PC-3 (cell line): Measurements from ENCODE around the gene ZNF2. TPM values are rescaled to one million over a fixed set of nuclear protein-coding genes. Genes with fewer than 3 reads are reported as not detected.

Experiments
- ATAC-seq: fragments of 200-7000 bp; cut with Tn5 transposase; 2 replicates; pipeline ENCODE4 v1.9.1; 2020; ENCODE audit warnings: mild to moderate bottlenecking, moderate library complexity
- BruUV-seq: library from RNA; stranded (reverse); fragments of 400-500 nt; replicated peaks from 2 replicates; lab custom pipeline; 2021; lab: Mats Ljungman, UMichigan
- CTCF ChIA-PET: fragments of 300-600 bp; sonication (Branson Sonifier 250); formaldehyde crosslinking; loops from one replicate; lab custom pipeline; 2022; ENCODE audit warnings: antibody characterized with exemption; lab: Charles Lee
- POLR2A ChIA-PET: fragments of 300-600 bp; sonication (Branson Sonifier 250); formaldehyde crosslinking; loops from one replicate; lab custom pipeline; 2022; ENCODE audit warnings: antibody characterized with exemption; ENCODE audit not compliant: unreplicated experiment; lab: Charles Lee
- DNase-seq: peaks from one replicate; pipeline ENCODE4 v3.0.0-alpha.2; 2015
- H2AFZ ChIP-seq: fragments of 300-600 bp; sonication (generic); 2 replicates; pipeline ENCODE4 v1.6.0; 2016; ENCODE audit warnings: antibody characterized with exemption, low read length
- H3F3A ChIP-seq: fragments of 300-600 bp; sonication (generic); one replicate; pipeline ENCODE4 v1.6.0; 2017; ENCODE audit warnings: antibody characterized with exemption, low read length, control low read depth, mild to moderate bottlenecking; ENCODE audit not compliant: unreplicated experiment
- H3K27ac ChIP-seq: fragments of 300-600 bp; sonication (generic); 2 replicates; pipeline ENCODE4 v1.5.1; 2016; ENCODE audit warnings: mild to moderate bottlenecking, low read length
- H3K27me3 ChIP-seq: fragments of 300-600 bp; sonication (generic); 2 replicates; pipeline ENCODE4 v1.6.1; 2016; ENCODE audit warnings: low read length, mixed read lengths
- H3K36me3 ChIP-seq: fragments of 300-600 bp; sonication (generic); 2 replicates; pipeline ENCODE4 v1.6.1; 2016; ENCODE audit warnings: low read depth, mixed run types, low read length, mixed read lengths
- H3K4me1 ChIP-seq: fragments of 300-600 bp; sonication (generic); 2 replicates; pipeline ENCODE4 v1.5.1; 2016; ENCODE audit warnings: low read length; ENCODE audit not compliant: insufficient read depth
- H3K4me2 ChIP-seq: fragments of 300-600 bp; sonication (generic); 2 replicates; pipeline ENCODE4 v1.6.0; 2016; ENCODE audit warnings: low read length
- H3K4me3 ChIP-seq: fragments of 300-600 bp; sonication (generic); 2 replicates; pipeline ENCODE4 v1.5.1; 2016; ENCODE audit warnings: mild to moderate bottlenecking, low read length, mixed read lengths
- H3K79me2 ChIP-seq: fragments of 300-600 bp; sonication (generic); 2 replicates; pipeline ENCODE4 v1.6.1; 2017; ENCODE audit warnings: low read length, mixed read lengths
- H3K9ac ChIP-seq: fragments of 300-600 bp; sonication (generic); 2 replicates; pipeline ENCODE4 v1.6.0; 2016; ENCODE audit warnings: mild to moderate bottlenecking, low read length
- H3K9me2 ChIP-seq: fragments of 300-600 bp; sonication (generic); replicated peaks from 2 replicates; pipeline ENCODE4 v1.6.1; 2016; ENCODE audit warnings: mixed run types, low read length, mixed read lengths
- H3K9me3 ChIP-seq: fragments of 300-600 bp; sonication (generic); 2 replicates; pipeline ENCODE4 v1.6.1; 2016; ENCODE audit warnings: low read length, mixed read lengths
- H4K20me1 ChIP-seq: fragments of 300-600 bp; sonication (generic); 2 replicates; pipeline ENCODE4 v1.6.1; 2016; ENCODE audit warnings: low read length, mixed read lengths
- EZH2 ChIP-seq: fragments of 300-600 bp; sonication (generic); IDR thresholded peaks from one replicate; pipeline ENCODE4 v1.6.1; 2017; ENCODE audit warnings: antibody characterized with exemption, mild to moderate bottlenecking, low read length; ENCODE audit not compliant: unreplicated experiment
- EZH2phosphoT487 ChIP-seq: fragments of 300-600 bp; sonication (generic); IDR thresholded peaks from 2 replicates; pipeline ENCODE4 v1.6.1; 2018; ENCODE audit warnings: mild to moderate bottlenecking, antibody characterized with exemption, low read length, borderline replicate concordance
- intact Hi-C: fragments of 100-400 bp; cut with micrococcal nuclease; formaldehyde crosslinking; loops from 2 replicates; pipeline ENCODE4 v1.9.0; 2023
- total RNA-seq: library from RNA; depleted of rRNA; stranded (reverse); fragments of >200 nt; gene quantifications from 2 replicates; pipeline ENCODE4 v1.2.3, GENCODE V29; 2014
- TF ChIP-seq, protein P1 (sequence below): fragments of 300-600 bp; sonication (generic); conservative IDR thresholded peaks from 2 replicates; pipeline ENCODE4 v1.5.1; 2017; ENCODE audit warnings: antibody characterized with exemption, low read depth, mild to moderate bottlenecking, low read length

The ZNF2 gene
- total RNA-seq, 1 experiment from 2014 or later, result 3.1 TPM

DNA sequence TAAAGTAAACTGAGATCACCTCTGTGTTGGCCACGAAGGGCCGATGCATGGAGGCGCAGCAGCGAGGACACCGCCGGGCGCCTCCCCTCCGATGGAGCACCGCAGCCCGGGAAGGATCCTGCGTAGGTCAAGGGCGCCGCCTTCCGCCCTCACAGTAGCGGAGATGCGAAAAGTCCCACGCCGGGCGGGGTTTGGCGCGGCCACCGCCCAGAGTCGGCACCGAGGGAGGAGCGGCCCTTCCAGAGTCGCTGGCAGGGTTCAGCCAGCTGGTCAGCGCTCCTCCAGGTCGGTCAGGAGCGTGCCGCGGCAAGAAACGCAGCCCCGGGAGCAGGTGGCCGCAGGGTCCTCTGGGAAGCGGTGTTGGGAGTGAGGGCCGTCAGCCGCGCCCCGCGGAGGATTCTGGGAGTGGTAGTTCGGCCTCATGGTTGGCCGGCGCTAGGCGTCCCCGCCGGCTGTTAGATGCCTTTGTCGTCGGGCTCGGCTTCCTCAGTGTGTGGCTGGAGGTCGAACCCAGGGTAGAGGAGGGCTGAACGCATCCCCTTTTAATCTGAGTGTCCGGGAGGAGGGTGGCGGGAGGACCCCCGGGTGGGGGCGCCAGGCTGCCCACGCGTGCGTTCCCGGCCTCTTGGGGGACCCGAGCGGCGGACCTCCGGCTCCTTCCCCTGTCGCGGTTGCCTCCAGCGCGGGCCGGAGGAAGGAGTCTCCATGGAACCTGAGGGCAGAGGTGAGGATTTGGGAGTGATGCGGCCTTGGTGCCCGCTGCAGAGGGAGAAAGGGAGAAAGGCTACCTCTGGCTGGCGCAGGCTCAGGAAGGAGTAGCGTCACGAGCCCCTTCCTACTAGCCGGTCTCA lies 41.7 kb downstream of the ZNF2 start, which contains the start of gene ZNF892:
Gene ZNF892 (plus strand): TSS at position 411 of the 851 bp plus-strand sequence. CDS start 295 bp downstream, at position 706.
- Histone ChIP-seq H3K27me3 (no peaks in the 10 kb centered on the region), H2AFZ (no peak within 1 kb of the TSS), H3K4me2 (no peak within 1 kb of the TSS), H3F3A (no peaks in the 10 kb centered on the region), H3K9me2 (no peaks in the 10 kb centered on the region), H3K79me2 (no peaks in the 10 kb centered on the region), H3K27ac (no peak within 1 kb of the TSS), H3K9me3 (peaks cover 34% of the 10 kb centered on the region), H3K9ac (no peak within 1 kb of the TSS), H3K4me3 (no peak within 1 kb of the TSS), H3K4me1 (no peaks in the 10 kb centered on the region), H3K36me3 (no peaks in the 10 kb centered on the region; the same call in 1 of the 2 replicates), H4K20me1 (no peaks in the 10 kb centered on the region)
- ChIA-PET CTCF (no interaction called here), POLR2A (no interaction called here)
- no peak for DNase-seq
- BruUV-seq, result no TSS peak
- TF ChIP-seq, protein P1, sequence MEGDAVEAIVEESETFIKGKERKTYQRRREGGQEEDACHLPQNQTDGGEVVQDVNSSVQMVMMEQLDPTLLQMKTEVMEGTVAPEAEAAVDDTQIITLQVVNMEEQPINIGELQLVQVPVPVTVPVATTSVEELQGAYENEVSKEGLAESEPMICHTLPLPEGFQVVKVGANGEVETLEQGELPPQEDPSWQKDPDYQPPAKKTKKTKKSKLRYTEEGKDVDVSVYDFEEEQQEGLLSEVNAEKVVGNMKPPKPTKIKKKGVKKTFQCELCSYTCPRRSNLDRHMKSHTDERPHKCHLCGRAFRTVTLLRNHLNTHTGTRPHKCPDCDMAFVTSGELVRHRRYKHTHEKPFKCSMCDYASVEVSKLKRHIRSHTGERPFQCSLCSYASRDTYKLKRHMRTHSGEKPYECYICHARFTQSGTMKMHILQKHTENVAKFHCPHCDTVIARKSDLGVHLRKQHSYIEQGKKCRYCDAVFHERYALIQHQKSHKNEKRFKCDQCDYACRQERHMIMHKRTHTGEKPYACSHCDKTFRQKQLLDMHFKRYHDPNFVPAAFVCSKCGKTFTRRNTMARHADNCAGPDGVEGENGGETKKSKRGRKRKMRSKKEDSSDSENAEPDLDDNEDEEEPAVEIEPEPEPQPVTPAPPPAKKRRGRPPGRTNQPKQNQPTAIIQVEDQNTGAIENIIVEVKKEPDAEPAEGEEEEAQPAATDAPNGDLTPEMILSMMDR, result no peak
- TF ChIP-seq EZH2, result no peak
- TF ChIP-seq EZH2phosphoT487, result no peak
- no peak for ATAC-seq
- intact Hi-C loops, result no loop called here

GRCh38 chr2:95208106-95208505 lies 42.5 kb downstream of the ZNF2 start:
- intact Hi-C loops, result no loop called here
- Histone ChIP-seq H3K27me3 (no peaks in the 10 kb centered on the region), H3K4me2 (no peak overlapping the region), H3K79me2 (no peaks in the 10 kb centered on the region), H3K36me3 (no peaks in the 10 kb centered on the region; the same call in 1 of the 2 replicates), H2AFZ (no peak overlapping the region), H3K9me2 (no peaks in the 10 kb centered on the region), H3F3A (no peaks in the 10 kb centered on the region), H3K4me3 (no peak overlapping the region), H3K9me3 (peaks cover 42% of the 10 kb centered on the region), H4K20me1 (no peaks in the 10 kb centered on the region), H3K27ac (no peak overlapping the region), H3K4me1 (no peaks in the 10 kb centered on the region), H3K9ac (no peak overlapping the region)
- TF ChIP-seq, protein P1, result no peak
- TF ChIP-seq EZH2 (no peak), EZH2phosphoT487 (no peak)
- POLR2A ChIA-PET, result no interaction called here
- no TSS peak for BruUV-seq
- no peak for ATAC-seq
- no peak for DNase-seq
- CTCF ChIA-PET, result no interaction called here

- no peak for TF ChIP-seq EZH2
- TF ChIP-seq, protein P1, result no peak
- no peak for TF ChIP-seq EZH2phosphoT487
- H3K27ac ChIP-seq, result no peak overlapping the region
- no peaks in the 10 kb centered on the region for H4K20me1 ChIP-seq
- no peaks in the 10 kb centered on the region for H3K27me3 ChIP-seq
- ChIA-PET CTCF (no interaction called here), POLR2A (no interaction called here)
- no peaks in the 10 kb centered on the region for H3K4me1 ChIP-seq
- no peaks in the 10 kb centered on the region for H3F3A ChIP-seq
- ATAC-seq (no peak), DNase-seq (no peak)
- peaks cover 72% of the 10 kb centered on the region for H3K9me3 ChIP-seq
- intact Hi-C loops, result no loop called here
- H3K79me2 ChIP-seq, result no peaks in the 10 kb centered on the region
- BruUV-seq, result no TSS peak
- no peak overlapping the region for H3K4me2 ChIP-seq
- H3K9me2 ChIP-seq, result no peaks in the 10 kb centered on the region
- 0 out of 2 replicates have a peak, but pooled peaks cover 2% of the 10 kb centered on the region for H3K36me3 ChIP-seq
- H3K9ac ChIP-seq, result no peak overlapping the region
- H3K4me3 ChIP-seq, result no peak overlapping the region
- no peak overlapping the region for H2AFZ ChIP-seq
Measured at GRCh38 chr2:95215018-95215612, 49.5 kb downstream of the ZNF2 start.
